22Rv1 (cell line): ENCODE results near the gene NENF.

Experiments used
- CTCF ChIP-seq: fragments of 450-650 bp; IDR thresholded peaks from 2 replicates; pipeline ENCODE4 v1.5.1; 2017; ENCODE audit warnings: mild to moderate bottlenecking
- ZFX ChIP-seq: fragments of 450-650 bp; IDR thresholded peaks from 2 replicates; pipeline ENCODE4 v1.6.1; 2017; ENCODE audit warnings: antibody characterized with exemption, borderline replicate concordance

- TF ChIP-seq CTCF: no peak
- no peak for TF ChIP-seq ZFX
Measured at GRCh38 chr1:212423879-212424278, 8.8 kb upstream of the NENF start.
